Upper lobe of left lung (tissue), 4 donors: ENCODE data around the gene CPLX1.

Experiments
- CTCF ChIP-seq, 6 experiments: fragments of 450-650 bp in 4 of 6; fragments of 200-600 bp in 2 of 6; sonication (generic) in 2 of 6; IDR thresholded peaks; one replicate each; pipeline ENCODE4 v1.5.1; 2016 to 2019; ENCODE audit warnings: antibody characterized with exemption in 6 of 6
- EP300 ChIP-seq, 4 donors: sonication (generic); formaldehyde crosslinking; IDR thresholded peaks; one replicate each; pipeline ENCODE4 v1.5.1; 2017; ENCODE audit warnings: antibody characterized with exemption in 4 of 4, control low read depth in 2 of 4
- POLR2A ChIP-seq, 4 donors: fragments of 450-650 bp; IDR thresholded peaks; one replicate each; pipeline ENCODE4 v1.5.1; 2016 to 2017; ENCODE audit warnings: antibody characterized with exemption in 4 of 4, mild to moderate bottlenecking in 2 of 4
- POLR2AphosphoS5 ChIP-seq, 2 donors: sonication (generic); formaldehyde crosslinking; IDR thresholded peaks; one replicate each; pipeline ENCODE4 v1.5.1; 2017; ENCODE audit warnings: antibody characterized with exemption in 2 of 2

GRCh38 chr4:780716-781492, 45.0 kb downstream of the CPLX1 start:
- TF ChIP-seq CTCF (IDR thresholded peaks at IDR 0.05) (no peak), POLR2A (IDR thresholded peaks at IDR 0.05) (no peak), EP300 (IDR thresholded peaks at IDR 0.05) (no peak), POLR2AphosphoS5 (IDR thresholded peaks at IDR 0.05) (no peak)
